HCT116 (cell line): ENCODE results near the gene GRHL1. TPM values are rescaled to one million over a fixed set of nuclear protein-coding genes. Genes with fewer than 3 reads are reported as not detected.

ENCODE experiments used
- ATAC-seq: fragments of 200-7000 bp; cut with Tn5 transposase; 2 replicates; pipeline ENCODE4 v1.9.1; 2020; ENCODE audit warnings: mild to moderate bottlenecking, moderate library complexity
- BruUV-seq: library from RNA; stranded (reverse); fragments of 400-500 nt; replicated peaks from 2 replicates; lab custom pipeline; 2021; lab: Mats Ljungman, UMichigan
- CTCF ChIA-PET: fragments of 300-600 bp; sonication (Branson Sonifier 250); formaldehyde crosslinking; loops from one replicate; lab custom pipeline; 2021; ENCODE audit warnings: antibody characterized with exemption; lab: Charles Lee
- POLR2A ChIA-PET: fragments of 300-600, 350-600 bp; sonication (Branson Sonifier 250); formaldehyde crosslinking; loops from one replicate; lab custom pipeline; 2021; ENCODE audit warnings: antibody characterized with exemption; lab: Charles Lee
- RAD21 ChIA-PET, 2 experiments: fragments of 300-600 bp; sonication (Branson Sonifier 250); formaldehyde crosslinking; loops; one replicate each; lab custom pipeline; 2023; ENCODE audit warnings: low total read pairs in 2 of 2; ENCODE audit not compliant: uncharacterized antibody in 2 of 2, unreplicated experiment in 2 of 2, low non-redundant PET in 1 of 2; lab: Charles Lee
- DNase-seq: peaks from one replicate; pipeline ENCODE4 v3.0.0-alpha.2; 2010; ENCODE audit warnings: low read depth, low spot score
- H2AFZ ChIP-seq: fragments of 200-600 bp; shearing (Covaris generic), sonication (generic); 2 replicates; pipeline ENCODE4 v1.6.1; 2017; ENCODE audit warnings: low read depth, mixed run types, mixed read lengths, antibody characterized with exemption, low read length; ENCODE audit not compliant: poor library complexity, severe bottlenecking
- H3K27ac ChIP-seq: 2 replicates; pipeline ENCODE4 v1.5.1; 2012; ENCODE audit warnings: low read depth, low read length
- H3K27me3 ChIP-seq: fragments of 200-600 bp; sonication (generic); 2 replicates; pipeline ENCODE4 v1.6.1; 2016; ENCODE audit warnings: mixed run types, low read length, mixed read lengths; ENCODE audit not compliant: insufficient read depth
- H3K36me3 ChIP-seq, 2 experiments: fragments of 200-500 bp in 1 of 2; fragments of 200-600 bp in 1 of 2; sonication (Bioruptor generic) in 1 of 2; sonication (generic) in 1 of 2; 2 replicates each; pipeline versions ENCODE4 v1.5.1 to v1.6.1; 2014 to 2016; ENCODE audit warnings: low read length in 2 of 2, inconsistent platforms in 1 of 2, mixed read lengths in 1 of 2, mixed run types in 1 of 2; ENCODE audit not compliant: insufficient read depth in 2 of 2, control insufficient read depth in 1 of 2
- H3K4me1 ChIP-seq, 2 experiments: fragments of 200-600 bp in 1 of 2; sonication (generic) in 1 of 2; 2 replicates each; pipeline versions ENCODE4 v1.5.1 to v1.6.1; 2012 to 2017; ENCODE audit warnings: low read length in 2 of 2, inconsistent platforms in 1 of 2, mild to moderate bottlenecking in 1 of 2, mixed read lengths in 1 of 2, mixed run types in 1 of 2, moderate library complexity in 1 of 2; ENCODE audit not compliant: insufficient read depth in 2 of 2, control insufficient read depth in 1 of 2
- H3K4me2 ChIP-seq: fragments of 200-600 bp; sonication (generic); 2 replicates; pipeline ENCODE4 v1.6.1; 2017; ENCODE audit warnings: mixed run types, low read length, mixed read lengths
- H3K4me3 ChIP-seq, 2 experiments: fragments of 200-600 bp in 1 of 2; sonication (generic) in 1 of 2; replicated peaks in 1 of 2; 2 replicates each; pipeline ENCODE4 v1.5.1; 2011 to 2016; ENCODE audit warnings: low read length in 2 of 2, control low read depth in 1 of 2, low read depth in 1 of 2, mild to moderate bottlenecking in 1 of 2, mixed read lengths in 1 of 2, mixed run types in 1 of 2
- H3K79me2 ChIP-seq: fragments of 200-600 bp; sonication (generic); 2 replicates; pipeline ENCODE4 v1.6.1; 2017; ENCODE audit warnings: mild to moderate bottlenecking, mixed run types, low read length, moderate library complexity, mixed read lengths; ENCODE audit not compliant: insufficient read depth
- H3K9ac ChIP-seq: fragments of 200-600 bp; sonication (generic); 2 replicates; pipeline ENCODE4 v1.6.1; 2016; ENCODE audit warnings: low read length, mixed read lengths
- H3K9me2 ChIP-seq: fragments of 200-600 bp; sonication (generic), shearing (Covaris generic); 2 replicates; pipeline ENCODE4 v1.6.1; 2017; ENCODE audit warnings: mixed run types, mild to moderate bottlenecking, moderate library complexity; ENCODE audit not compliant: insufficient read depth
- H3K9me3 ChIP-seq, 2 experiments: fragments of 200-500 bp in 1 of 2; fragments of 200-600 bp in 1 of 2; sonication (Bioruptor generic) in 1 of 2; sonication (generic) in 1 of 2; 2 replicates each; pipeline ENCODE4 v1.6.1; 2014 to 2017; ENCODE audit warnings: low read length in 2 of 2, mixed read lengths in 2 of 2, inconsistent platforms in 1 of 2, low read depth in 1 of 2, mild to moderate bottlenecking in 1 of 2, mixed run types in 1 of 2, moderate library complexity in 1 of 2; ENCODE audit not compliant: control insufficient read depth in 1 of 2, insufficient read depth in 1 of 2
- H4K20me1 ChIP-seq: fragments of 200-600 bp; sonication (generic), shearing (Covaris generic); 2 replicates; pipeline ENCODE4 v1.6.1; 2017; ENCODE audit warnings: mixed run types, mild to moderate bottlenecking, moderate library complexity; ENCODE audit not compliant: insufficient read depth
- ATF3 ChIP-seq: IDR thresholded peaks from 2 replicates; pipeline ENCODE4 v1.6.1; 2012
- CBX3 ChIP-seq: IDR thresholded peaks from 2 replicates; pipeline ENCODE4 v1.6.1; 2012; ENCODE audit warnings: low read depth
- CEBPB ChIP-seq: IDR thresholded peaks from 2 replicates; pipeline ENCODE4 v1.6.1; 2012; ENCODE audit warnings: low read depth
- CTCF ChIP-seq, 3 experiments: fragments of 200-600 bp in 1 of 3; sonication (generic) in 1 of 3; IDR thresholded peaks in 2 of 3; conservative IDR thresholded peaks in 1 of 3; 2 replicates each; pipeline ENCODE4 v1.5.1; 2012 to 2017; ENCODE audit warnings: low read depth in 2 of 3, low read length in 2 of 3, antibody characterized with exemption in 1 of 3, borderline replicate concordance in 1 of 3, control low read depth in 1 of 3, mild to moderate bottlenecking in 1 of 3, mixed read lengths in 1 of 3, mixed run types in 1 of 3, moderate library complexity in 1 of 3; ENCODE audit not compliant: insufficient read depth in 1 of 3
- EZH2phosphoT487 ChIP-seq: fragments of 200-600 bp; IDR thresholded peaks from 2 replicates; pipeline ENCODE4 v1.6.1; 2018; ENCODE audit warnings: antibody characterized with exemption, borderline replicate concordance
- FOSL1 ChIP-seq: IDR thresholded peaks from 2 replicates; pipeline ENCODE4 v1.6.1; 2012; ENCODE audit warnings: low read depth
- MAX ChIP-seq: IDR thresholded peaks from 2 replicates; pipeline ENCODE4 v1.6.1; 2012
- POLR2A ChIP-seq: IDR thresholded peaks from 2 replicates; pipeline ENCODE4 v1.7.0; 2011; ENCODE audit warnings: borderline replicate concordance; ENCODE audit not compliant: insufficient read depth, insufficient read length; ENCODE audit errors: extremely low read depth
- POLR2AphosphoS5 ChIP-seq: IDR thresholded peaks from 2 replicates; pipeline ENCODE4 v1.6.1; 2011; ENCODE audit warnings: mild to moderate bottlenecking, low read depth, low read length, moderate library complexity
- RAD21 ChIP-seq: IDR thresholded peaks from 2 replicates; pipeline ENCODE4 v1.6.1; 2012; ENCODE audit warnings: low read depth, mild to moderate bottlenecking
- REST ChIP-seq: IDR thresholded peaks from 2 replicates; pipeline ENCODE4 v1.6.1; 2012; ENCODE audit warnings: low read depth
- SP1 ChIP-seq: IDR thresholded peaks from 2 replicates; pipeline ENCODE4 v1.6.1; 2012; ENCODE audit warnings: low read depth
- TCF7L2 ChIP-seq: IDR thresholded peaks from 2 replicates; pipeline ENCODE4 v1.7.0; 2011; ENCODE audit warnings: borderline replicate concordance, inconsistent platforms; ENCODE audit not compliant: insufficient read depth, insufficient read length; ENCODE audit errors: extremely low read depth
- YY1 ChIP-seq: IDR thresholded peaks from 2 replicates; pipeline ENCODE4 v1.6.1; 2011; ENCODE audit warnings: low read length, low read depth, moderate library complexity, mild to moderate bottlenecking; ENCODE audit not compliant: insufficient replicate concordance; ENCODE audit errors: extremely low read depth
- intact Hi-C: fragments of 100-400 bp; cut with micrococcal nuclease; formaldehyde crosslinking; loops from 2 replicates; pipeline ENCODE4 v1.10.0; 2022
- total RNA-seq: library from RNA; stranded (reverse); gene quantifications from one replicate; pipeline ENCODE4 v1.2.1, GENCODE V29; 2021; ENCODE audit not compliant: unreplicated experiment

GRHL1 gene
- total RNA-seq, 1 experiment from 2014 or later: 8.5 TPM

GRCh38 chr2:9998916-9999654 lies 47.6 kb downstream of the GRHL1 start:
- DNase-seq: no peak
- Histone ChIP-seq H3K9ac (no peak overlapping the region), H3K4me1 (no peaks in the 10 kb centered on the region), H3K27me3 (no peaks in the 10 kb centered on the region), H2AFZ (no peak overlapping the region), H3K9me3 (no peaks in the 10 kb centered on the region)
- POLR2A ChIA-PET: no interaction called here
- intact Hi-C loops: no loop called here
- no peak for TF ChIP-seq ATF3
- no peak for TF ChIP-seq SP1
- TF ChIP-seq EZH2phosphoT487: no peak
- no peak for TF ChIP-seq MAX
- TF ChIP-seq YY1: no peak
- no peak for TF ChIP-seq CEBPB
- TF ChIP-seq POLR2A: no peak
- TF ChIP-seq, all 23 proteins: peak for 0
- Histone ChIP-seq H3K4me3 (no peak overlapping the region), H3K36me3 (peaks cover 0 to 3% of the 10 kb centered on the region in 2 experiments; a peak in 1 of 4 replicates), H4K20me1 (no peaks in the 10 kb centered on the region), H3K9me2 (no peaks in the 10 kb centered on the region), H3K27ac (no peak overlapping the region), H3K4me2 (no peak overlapping the region), H3K79me2 (no peaks in the 10 kb centered on the region)
- no TSS peak for BruUV-seq
- ChIA-PET CTCF (no interaction called here), RAD21 (no interaction called here)
- no peak for ATAC-seq

- ChIA-PET POLR2A (no interaction called here), CTCF (no interaction called here), RAD21 (no interaction called here)
- Histone ChIP-seq H3K9me3 (no peaks in the 10 kb centered on the region), H3K4me3 (no peak overlapping the region), H3K27ac (no peak overlapping the region), H3K79me2 (no peaks in the 10 kb centered on the region), H2AFZ (no peak overlapping the region), H3K4me2 (no peak overlapping the region), H3K36me3 (peaks cover 0 to 3% of the 10 kb centered on the region in 2 experiments; a peak in 1 of 4 replicates), H4K20me1 (no peaks in the 10 kb centered on the region), H3K4me1 (no peaks in the 10 kb centered on the region), H3K27me3 (no peaks in the 10 kb centered on the region), H3K9me2 (no peaks in the 10 kb centered on the region), H3K9ac (no peak overlapping the region)
- BruUV-seq: no TSS peak
- ATAC-seq (no peak), DNase-seq (no peak)
- intact Hi-C loops: no loop called here
- no peak for TF ChIP-seq CTCF (IDR thresholded peaks at IDR 0.05 in 2 of 3, conservative IDR thresholded peaks at IDR 0.05 in 1 of 3; ENCODE audit: borderline replicate concordance in 1 of 3, insufficient read depth in 1 of 3, low read depth in 2 of 3, low read length in 2 of 3)
- TF ChIP-seq REST: no peak
- no peak for TF ChIP-seq RAD21
- TF ChIP-seq CBX3: no peak
- no peak for TF ChIP-seq MAX
- no peak for TF ChIP-seq FOSL1
- TF ChIP-seq POLR2AphosphoS5: no peak
- TF ChIP-seq TCF7L2: no peak
Observed at GRCh38 chr2:9999693-10000092, 48.2 kb downstream of the GRHL1 start.
